Kasumi-1 (cell line): ENCODE data around the gene TMEM192.
"Not testable (repeated sequence)": the region's sequence is repeated elsewhere in the genome, so short reads cannot be mapped to it uniquely, and the experiment has no call there.

Experiments used
- DNase-seq, 2 experiments: peaks; one replicate each; lab custom pipeline; 2025; lab: John Stamatoyannopoulos, UW

TMEM192 gene

GRCh38 chr4:165092187-165092586 is 20.5 kb downstream of the TMEM192 start:
- not testable (repeated sequence) for DNase-seq

GRCh38 chr4:165088366-165088765 is 24.3 kb downstream of the TMEM192 start:
- DNase-seq: no peak

- DNase-seq: no peak
These were observed 26.7 kb downstream of the TMEM192 start for GRCh38 chr4:165085946-165086345.

GRCh38 chr4:165084787-165085186 is 27.9 kb downstream of the TMEM192 start:
- DNase-seq: not testable (repeated sequence)

- no peak for DNase-seq
These were observed 33.2 kb downstream of the TMEM192 start for GRCh38 chr4:165079476-165079875.

GRCh38 chr4:165077034-165077578 is 35.6 kb downstream of the TMEM192 start:
- DNase-seq: no peak

GRCh38 chr4:165073346-165073745 is 39.3 kb downstream of the TMEM192 start:
- DNase-seq: not testable (repeated sequence)

GRCh38 chr4:165070560-165070959 is 42.1 kb downstream of the TMEM192 start:
- DNase-seq: no peak

GRCh38 chr4:165060938-165061337 is 51.7 kb downstream of the TMEM192 start:
- peak in 1 of 2 experiments; percentile 28 for DNase-seq

GRCh38 chr4:165059386-165059785 is 53.3 kb downstream of the TMEM192 start:
- no peak for DNase-seq

- no peak for DNase-seq
These were observed 54.0 kb downstream of the TMEM192 start for GRCh38 chr4:165058666-165059065.

- DNase-seq: no peak
These were observed 57.1 kb downstream of the TMEM192 start for GRCh38 chr4:165055601-165056000.

GRCh38 chr4:165053645-165054044 is 59.0 kb downstream of the TMEM192 start, which contains the start of gene TRIM75:
TRIM75 (plus strand) TSS chr4:165053866; CDS start chr4:165059148, 5,282 bp downstream.
- no peak for DNase-seq

- no peak for DNase-seq
These were observed 60.0 kb downstream of the TMEM192 start for GRCh38 chr4:165052627-165053026.

GRCh38 chr4:165048170-165048569 is 64.5 kb downstream of the TMEM192 start:
- no peak for DNase-seq

- DNase-seq: no peak
These were observed 81.0 kb downstream of the TMEM192 start, which contains the start of gene TRIM60 for GRCh38 chr4:165031436-165032211. TRIM60 (plus strand) TSS chr4:165031999; CDS start chr4:165040073, 8,074 bp downstream.

GRCh38 chr4:165027762-165028402 is 84.8 kb downstream of the TMEM192 start:
- no peak for DNase-seq

- not testable (repeated sequence) for DNase-seq
These were observed 86.9 kb downstream of the TMEM192 start for GRCh38 chr4:165025782-165026181.
